ENCODE results near the gene SMDT1.

GRCh38 chr22:42073621-42074041, 5.9 kb upstream of the SMDT1 start:
- no peak for TF ChIP-seq CTCF (IDR thresholded peaks at IDR 0.05)
- no peak for TF ChIP-seq POLR2AphosphoS5 (IDR thresholded peaks at IDR 0.05)
- TF ChIP-seq POLR2A (IDR thresholded peaks at IDR 0.05), result no peak
- TF ChIP-seq EP300 (IDR thresholded peaks at IDR 0.05), result no peak
